HG03354 (cell line): ENCODE results near the gene ETFA.

Experiments
- ATAC-seq: cut with Tn5 transposase; IDR thresholded peaks from one replicate; pipeline ENCODE4 v1.9.1; 2021; ENCODE audit warnings: mild to moderate bottlenecking; ENCODE audit not compliant: unreplicated experiment, poor library complexity, severe bottlenecking

Gene ETFA

DNA sequence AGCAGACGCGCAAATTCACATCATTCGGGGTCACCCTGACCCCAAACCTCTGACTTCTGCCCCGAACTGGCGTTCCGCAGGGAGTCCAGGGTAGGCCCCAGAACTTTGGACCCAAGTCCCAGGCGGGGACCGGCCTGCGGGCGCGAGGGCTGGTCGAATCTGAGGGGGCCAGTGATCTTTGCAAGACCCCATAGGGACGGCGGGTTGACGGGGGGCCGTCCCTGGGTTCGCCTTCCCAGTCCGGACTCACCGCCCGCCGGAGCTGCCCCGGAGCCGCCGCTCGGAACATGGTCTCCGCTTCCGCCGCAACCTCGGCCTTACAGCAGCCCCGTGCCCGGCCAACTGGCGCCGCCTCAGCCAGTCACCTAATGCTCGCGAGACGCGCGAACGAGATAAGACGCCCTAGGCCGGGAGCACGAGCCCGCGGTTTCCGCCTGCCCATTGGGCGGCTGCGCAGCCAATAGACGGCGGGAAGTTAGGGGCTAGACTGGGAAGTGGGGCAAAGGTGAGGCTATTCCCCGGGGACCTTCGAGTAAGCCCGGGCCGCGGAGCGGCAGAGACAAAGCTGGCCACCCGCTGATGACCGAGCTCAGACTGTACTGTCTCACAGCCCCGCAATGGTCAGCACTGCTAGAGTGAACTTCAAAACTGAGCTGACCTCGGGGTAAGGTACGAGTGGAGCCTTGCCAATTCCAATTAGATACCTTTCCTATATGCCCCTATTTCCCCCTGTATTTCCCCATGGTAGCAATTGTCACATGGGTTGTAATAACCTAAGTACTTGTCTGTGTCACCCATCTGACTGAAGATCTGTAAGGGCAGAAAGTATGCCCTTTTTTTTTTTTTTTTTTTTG, at the start of gene ETFA:
Gene ETFA (minus strand): TSS at position 370 of the 854 bp plus-strand sequence. CDS start 81 bp downstream, at position 289.
- ATAC-seq = peak; percentile 98

DNA sequence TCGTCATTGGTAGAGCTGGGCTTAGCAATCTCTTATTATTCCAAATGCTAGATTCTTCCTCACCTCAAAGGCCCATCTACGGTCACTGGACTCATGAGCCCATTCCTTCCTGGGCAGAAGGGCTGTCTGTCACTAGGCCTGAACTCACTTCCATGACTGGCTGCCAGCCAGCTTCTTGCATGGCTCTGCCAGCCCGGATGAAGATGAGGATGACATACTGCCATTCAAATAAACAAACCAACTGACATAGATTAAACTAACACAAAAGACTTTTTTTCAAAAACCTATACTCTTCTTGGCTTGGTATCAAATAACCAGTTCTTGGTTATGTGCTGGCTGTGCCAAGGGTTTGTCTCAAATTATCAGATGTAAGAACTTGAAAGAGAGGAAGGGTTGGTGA, 49.1 kb upstream of the ETFA start:
- ATAC-seq = no peak

DNA sequence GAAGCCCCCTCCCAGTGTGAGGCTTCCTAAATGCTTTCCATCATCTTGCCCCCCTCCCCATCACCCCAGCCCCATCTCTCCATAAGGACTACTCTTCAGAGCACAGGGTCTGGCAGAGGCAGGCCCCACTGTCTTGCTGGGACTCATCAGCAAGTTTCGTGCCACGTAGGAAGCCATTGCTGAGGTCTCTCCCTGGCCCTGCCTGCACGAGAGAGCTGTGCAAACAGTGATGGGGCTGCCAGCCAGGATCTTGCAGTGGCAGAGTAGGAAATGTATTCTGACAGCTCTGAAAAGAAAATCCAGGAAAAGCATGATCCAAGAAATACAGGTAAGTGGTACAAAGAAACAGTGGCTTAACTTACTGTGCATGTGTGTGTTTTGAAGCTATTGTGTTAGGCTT, 47.9 kb upstream of the ETFA start:
- ATAC-seq = no peak

DNA sequence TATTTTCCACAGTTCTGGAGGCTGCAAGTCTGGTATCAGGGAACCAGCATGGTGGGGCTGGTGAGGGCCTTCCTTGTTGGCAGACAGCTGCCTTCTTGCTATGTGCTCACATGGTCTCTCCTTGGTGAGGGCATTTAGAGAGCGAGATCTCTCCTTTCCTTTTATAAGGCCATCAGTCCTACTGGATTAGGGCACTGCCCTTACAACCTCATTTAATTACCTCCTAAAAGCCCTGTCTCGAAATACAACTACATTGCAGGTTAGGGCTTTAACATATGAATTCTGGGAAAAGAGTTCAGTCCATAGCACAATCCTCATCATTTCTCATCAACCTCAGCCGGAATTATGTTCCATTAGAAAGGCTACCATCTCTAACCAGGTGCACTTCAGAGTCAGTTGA, 47.2 kb upstream of the ETFA start:
- no peak for ATAC-seq

DNA sequence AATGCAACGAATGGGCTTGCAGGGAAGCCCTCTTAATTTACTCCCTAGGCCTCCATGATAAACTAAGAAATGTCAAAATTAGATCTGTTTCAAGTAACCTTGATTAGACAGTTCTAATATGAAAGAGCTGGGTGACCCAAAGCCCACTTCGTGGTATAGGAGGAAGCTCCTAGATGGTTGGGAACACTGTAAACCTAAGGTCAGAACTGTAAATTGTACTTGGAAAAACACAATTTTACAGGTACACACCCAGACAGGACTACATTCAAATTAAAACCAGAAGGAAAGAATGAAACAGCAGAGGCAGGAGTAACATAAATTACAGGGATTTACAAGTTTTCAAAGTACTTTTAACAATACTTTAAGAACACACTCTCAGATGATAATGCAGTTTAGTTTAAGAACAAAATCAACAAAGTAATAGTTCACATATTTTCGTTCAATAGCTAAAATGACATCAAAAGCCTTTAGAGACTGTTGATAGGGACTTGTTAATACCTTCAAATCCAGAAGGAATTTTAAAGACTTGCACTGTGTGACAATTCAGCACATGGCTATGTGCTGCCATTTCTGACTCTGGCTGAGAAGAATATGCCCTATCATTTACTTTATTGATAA, 43.7 kb upstream of the ETFA start:
- ATAC-seq = no peak

DNA sequence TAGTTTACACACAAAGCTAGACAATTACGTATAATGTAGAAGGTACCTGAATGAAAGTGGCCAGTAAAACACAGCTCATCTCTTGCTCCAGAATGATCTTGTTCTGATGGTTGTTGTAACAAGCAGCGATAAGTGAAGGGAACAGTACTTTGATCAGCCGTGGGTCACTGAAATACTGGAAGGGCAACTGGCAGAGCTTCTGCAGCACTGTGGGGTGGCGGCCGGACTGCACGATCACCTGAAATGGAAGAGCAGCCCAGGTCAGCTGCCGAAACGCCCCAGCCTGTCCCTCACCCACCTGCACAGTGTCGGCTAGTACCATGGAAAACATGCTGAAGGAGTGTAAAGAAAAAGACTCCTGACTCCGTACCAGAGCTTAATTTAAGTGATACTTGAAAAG, 42.6 kb upstream of the ETFA start:
- ATAC-seq = no peak

DNA sequence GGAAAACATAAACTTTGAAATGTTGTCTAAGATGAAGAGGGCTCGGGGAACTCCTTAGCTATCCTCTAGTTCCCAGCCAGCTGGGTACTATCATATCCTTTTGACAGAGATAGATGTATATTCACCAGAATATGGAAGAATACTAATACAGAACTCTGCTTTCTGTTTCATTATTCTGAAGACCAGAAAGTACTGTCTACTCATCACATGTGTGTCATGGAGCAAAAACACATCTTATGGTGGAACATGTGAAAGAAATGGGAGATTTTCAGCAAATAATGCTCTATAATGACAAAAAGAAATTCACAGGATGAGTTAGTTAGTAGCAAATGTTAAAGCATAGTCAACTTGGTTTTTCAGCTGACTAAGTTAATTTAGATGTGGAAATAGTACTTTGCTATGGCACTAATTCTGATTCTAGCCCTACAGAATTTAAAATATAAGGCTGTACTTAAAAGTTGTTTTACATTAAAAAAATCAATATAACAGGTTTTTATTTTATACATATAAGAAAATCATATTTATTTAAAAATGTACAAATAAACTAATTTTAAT, 41.8 kb upstream of the ETFA start:
- ATAC-seq = no peak

DNA sequence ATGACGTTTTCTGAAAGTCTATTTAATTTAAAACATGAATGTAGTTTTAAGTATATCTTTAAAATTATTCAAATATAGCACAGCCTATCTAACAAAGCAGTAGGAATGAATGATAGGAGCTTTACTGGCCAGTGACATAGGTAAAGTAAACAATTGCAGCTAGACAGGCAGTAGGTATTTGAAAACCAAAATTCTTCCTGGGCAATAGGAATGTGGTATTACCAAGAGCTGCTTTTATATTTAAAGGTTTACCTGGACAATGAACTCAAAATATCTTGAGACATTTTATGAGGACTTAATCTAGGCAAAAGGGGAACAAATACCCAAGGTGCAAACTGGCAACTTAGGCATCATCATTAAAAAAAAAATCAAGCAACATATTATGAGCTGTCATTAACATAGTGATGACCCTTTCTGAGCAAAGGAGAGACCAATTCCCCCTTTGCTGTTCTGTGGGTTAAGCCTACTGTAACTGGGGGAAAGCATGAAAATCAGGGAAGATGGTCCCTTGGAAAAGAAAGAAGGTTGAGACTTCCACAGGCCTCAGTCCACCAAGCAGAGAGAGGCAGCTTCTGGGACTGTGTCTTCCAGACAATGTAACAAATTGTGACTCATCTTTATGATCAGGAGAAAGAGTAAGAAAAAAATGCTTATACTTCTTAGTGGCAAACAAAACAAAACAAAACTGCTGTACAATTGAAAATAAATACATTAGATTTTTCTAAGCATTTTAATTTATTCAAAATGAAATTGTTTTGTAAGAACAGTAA, 38.2 kb upstream of the ETFA start:
- ATAC-seq = no peak

DNA sequence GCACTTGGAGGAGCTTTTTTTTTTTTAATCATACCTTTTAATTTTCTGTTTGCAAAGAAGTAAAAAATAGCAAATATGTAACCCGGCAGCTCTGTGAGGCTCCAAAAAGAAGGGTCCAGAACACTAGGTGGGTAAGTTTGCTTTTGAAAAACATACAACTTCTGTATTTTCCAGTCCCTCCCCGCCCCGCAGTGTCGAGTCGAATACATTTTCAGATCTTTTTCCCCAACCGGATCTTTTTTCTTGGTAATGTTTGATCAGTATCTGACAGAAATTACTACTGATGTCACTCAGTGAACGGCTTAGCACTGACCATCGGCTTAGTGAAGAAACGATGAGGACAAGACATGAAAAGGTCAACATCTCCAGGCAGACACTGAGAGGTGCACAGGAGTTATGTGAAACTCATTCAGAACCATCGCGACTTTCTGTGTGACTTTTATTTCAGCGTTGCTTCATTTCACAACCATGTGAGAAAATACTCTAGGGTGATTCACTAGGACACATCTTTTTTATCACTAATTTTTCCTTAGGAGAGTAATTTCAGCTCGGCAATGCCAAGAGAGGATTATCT, 36.3 kb upstream of the ETFA start:
- no peak for ATAC-seq

DNA sequence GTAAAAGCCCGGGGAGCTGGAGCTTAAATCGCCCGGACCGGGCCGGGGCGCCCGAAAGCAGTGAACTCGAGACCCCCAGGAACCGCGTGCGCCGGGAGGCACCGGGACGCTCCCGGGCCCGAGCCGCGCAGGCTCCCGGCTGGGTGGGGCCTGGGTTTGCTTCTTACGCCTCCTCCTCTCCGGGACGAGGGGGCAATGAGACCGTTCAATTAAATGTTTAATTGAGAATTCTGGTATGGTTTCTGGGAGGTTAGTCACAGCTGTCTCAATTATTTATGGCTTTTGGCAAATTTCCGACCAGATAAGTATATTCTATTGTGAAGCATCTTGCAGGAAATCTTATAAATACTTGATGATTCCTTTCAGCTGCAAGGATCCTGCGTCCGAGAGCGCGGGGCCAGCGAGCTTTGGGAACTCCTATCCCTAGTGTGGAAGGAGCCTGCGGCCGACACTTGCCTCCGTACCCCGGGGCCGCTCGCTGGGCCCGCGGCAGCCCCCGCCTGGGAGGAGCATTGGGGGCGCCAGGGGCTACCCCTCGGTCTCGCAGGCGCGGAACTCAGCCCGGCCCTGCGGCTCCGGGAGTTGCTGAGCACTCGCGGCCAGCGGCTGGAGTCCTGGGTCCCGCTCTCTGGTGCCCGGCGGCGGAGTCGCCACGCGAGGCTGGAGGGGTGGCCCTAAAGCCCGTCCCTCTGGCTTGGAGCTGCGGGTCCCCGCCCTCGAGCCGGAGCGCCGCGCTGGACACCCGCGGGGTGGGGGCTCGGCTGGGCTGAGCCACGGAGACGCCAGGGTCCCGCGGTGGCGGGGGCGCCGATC, 35.6 kb upstream of the ETFA start:
- ATAC-seq = no peak

DNA sequence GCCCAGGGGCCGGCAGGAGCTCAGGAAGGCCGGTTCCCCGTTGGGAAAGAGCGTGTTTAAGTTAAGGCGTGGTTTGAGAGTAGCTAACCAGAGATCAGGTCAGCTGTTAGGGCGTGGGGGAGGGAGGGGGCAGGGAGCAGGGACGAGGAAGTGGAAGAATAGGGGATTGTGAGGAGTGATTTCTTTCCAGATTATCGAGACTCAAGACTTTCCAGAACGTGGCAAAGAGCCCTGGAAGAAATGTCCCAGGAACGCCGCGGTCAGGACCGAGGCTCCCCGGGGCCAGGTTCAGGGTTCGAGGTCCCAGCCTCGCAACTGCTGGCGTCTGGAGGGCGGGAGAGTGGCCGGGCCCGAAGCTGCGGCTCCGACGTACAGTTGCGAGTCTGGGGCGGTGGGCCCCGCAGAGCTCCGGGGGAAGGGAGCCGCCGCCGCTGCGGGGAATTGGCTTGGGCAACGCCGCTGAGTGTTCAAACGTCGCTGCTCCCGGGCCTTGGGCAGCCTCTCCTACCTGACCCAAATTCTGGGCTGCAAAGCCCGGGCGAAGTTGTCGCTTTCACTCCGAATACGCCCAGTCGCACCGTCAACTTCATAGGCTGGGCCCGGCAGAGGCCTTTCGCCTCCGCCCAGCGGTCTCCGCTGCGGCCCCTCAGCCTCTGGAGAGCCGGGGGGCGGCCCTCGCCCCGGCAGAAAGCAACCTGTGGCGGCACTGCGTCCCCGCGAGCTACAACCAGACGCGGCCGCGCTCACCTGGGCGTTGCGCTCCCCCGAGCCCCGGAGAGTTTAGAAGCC, 34.8 kb upstream of the ETFA start:
- ATAC-seq = no peak

DNA sequence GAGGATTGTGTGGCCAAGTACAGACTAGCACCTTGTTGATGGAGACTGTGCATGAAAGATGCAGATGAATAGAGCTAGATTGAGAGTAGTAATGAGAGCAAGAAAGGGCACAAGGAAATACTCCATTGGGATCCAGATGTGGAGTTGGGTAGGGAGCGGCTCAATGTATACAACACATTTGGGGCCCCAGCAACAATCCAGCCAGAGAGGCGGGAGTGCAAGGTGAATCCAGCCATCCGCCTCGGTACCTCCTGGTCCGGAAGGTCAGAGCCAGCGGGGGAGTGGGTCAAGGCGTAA, 34.3 kb upstream of the ETFA start:
- no peak for ATAC-seq

DNA sequence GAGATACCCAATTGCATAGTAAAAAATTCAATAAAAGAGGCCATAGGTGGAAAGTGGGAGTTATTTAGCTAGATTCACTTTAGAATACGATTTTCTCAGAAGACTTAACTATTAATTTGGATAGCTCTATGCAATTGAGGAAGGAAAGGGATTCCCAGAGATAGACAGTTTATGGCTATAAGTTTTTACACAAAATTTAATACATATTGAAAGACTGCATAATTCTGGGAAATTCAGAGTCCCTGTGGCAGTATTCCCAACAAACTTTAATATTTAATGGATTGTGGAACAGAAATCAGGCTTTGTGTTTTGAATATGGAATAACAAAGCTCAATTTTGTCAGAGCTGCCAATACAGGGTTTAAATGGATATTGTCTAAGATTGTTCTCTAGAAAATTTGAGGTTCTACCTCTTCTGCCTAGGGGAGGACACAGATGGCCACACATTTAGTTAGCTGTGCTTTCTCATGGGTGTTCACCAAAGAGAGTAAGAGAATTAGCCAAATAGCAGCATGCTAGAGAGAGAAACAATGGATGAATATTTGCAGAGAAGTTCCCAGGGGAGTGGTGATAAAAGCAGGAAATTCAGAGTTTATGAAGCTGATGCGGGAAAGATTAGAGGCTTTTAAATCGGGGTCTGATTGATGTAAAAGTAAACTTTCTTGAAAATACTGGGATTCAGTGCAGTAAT, 33.8 kb upstream of the ETFA start:
- ATAC-seq = no peak

DNA sequence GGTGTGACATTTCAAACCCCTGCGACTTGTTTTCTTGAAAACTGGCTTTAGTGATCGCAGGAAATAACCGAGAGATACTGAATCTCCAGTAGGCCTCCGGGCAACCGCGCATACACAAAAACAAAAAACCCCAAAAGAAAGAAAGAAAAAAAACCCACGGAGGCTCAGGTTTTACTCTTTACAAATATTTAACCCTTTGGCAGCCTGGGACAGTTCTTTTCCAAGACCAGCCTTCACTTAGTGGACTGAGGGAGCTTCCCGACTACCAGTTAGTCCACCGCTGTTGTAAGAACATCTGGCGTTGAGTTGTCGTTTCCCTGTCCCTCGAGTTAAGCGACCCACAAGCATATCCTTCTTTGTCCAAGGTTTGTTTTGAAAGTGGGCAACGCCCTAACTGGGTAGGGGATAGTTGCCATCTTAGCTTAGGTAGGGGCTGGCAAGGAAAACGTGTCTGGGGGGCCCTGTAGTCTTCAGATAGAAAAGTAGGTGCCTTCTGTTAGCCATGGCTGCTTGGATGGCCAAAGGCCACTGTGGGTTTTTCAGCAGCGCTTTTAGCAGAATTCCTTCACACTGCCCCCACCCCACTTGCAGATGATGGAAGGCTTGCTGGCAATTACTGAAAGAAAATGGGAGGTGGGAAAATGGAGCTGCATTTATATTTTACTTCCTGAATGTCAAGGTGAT, 32.2 kb upstream of the ETFA start:
- no peak for ATAC-seq

DNA sequence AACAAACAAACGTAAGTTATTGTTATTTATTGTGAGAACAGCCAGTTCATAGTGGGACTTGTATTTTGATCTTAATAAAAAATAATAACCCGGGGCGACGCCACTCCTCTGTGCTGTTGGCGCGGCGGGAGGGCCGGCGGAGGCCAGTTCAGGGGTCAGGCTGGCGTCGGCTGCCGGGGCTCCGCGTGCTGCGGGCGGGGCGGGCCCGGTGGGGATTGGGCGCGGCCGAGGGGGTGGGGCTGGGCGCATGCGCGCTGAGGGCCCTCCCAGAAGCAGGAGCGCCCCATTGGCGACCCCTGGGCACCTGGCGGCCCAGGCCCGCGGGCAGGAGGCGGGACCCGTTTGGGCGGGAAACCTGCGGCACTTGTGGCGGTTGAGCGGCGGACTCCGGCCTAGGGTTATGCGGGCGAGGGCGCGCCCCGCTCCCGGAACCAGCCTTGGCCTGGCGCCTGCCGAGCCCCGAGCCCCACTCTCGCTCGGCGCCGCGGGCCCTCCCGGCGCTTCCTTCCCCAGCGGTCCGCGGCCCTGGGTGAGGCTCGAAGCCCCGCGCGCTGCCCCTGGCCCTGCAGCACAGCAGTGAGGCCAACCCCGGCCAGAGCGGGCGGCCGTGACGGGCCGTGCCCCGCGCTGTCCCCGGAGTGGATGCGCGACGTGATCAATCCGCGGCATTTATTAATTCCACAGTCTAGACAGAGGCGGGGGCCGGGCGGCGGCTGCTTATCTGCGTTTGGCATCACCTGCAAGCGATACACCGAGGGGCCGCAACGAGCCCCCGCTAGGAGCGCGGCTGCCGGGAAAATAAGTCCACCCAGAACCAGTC, 31.3 kb upstream of the ETFA start:
- ATAC-seq = no peak

DNA sequence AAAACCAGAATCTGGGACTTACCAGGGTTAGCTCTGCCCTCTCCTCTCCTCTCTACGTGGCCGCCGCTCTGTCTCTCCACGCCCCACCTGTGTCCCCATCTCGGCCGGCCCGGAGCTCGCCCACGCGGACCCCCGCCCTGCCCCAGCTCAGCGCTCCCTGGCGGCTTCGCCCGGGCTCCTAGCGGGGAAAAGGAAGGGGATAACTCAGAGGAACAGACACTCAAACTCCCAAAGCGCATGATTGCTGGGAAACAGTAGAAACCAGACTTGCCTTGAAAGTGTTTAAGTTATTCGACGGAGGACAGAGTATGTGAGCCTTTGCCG, 30.8 kb upstream of the ETFA start:
- no peak for ATAC-seq
